Ovary (tissue), 3 donors: Measurements from ENCODE around the gene IRF2BPL.

Experiments
- CTCF ChIP-seq, 3 donors: fragments of 450-650 bp in 2 of 3; fragments of 200-600 bp in 1 of 3; IDR thresholded peaks; one replicate each; pipeline versions ENCODE4 v1.5.1 to v1.8.0; 2016 to 2022; ENCODE audit warnings: antibody characterized with exemption in 3 of 3, mild to moderate bottlenecking in 1 of 3
- EP300 ChIP-seq: sonication (generic); formaldehyde crosslinking; IDR thresholded peaks from one replicate; pipeline ENCODE4 v1.6.1; 2017; ENCODE audit warnings: antibody characterized with exemption
- donor health status: DM: no; HTN: no; CAD: no.

- no peak for TF ChIP-seq CTCF (IDR thresholded peaks at IDR 0.05)
- TF ChIP-seq EP300: no peak
Observed at GRCh38 chr14:77025744-77026165, 2.8 kb downstream of the IRF2BPL start.
